Measurements from ENCODE around the gene HYAL3. TPM values are rescaled to one million over a fixed set of nuclear protein-coding genes. Genes with fewer than 3 reads are reported as not detected.

The HYAL3 gene
- total and polyA plus RNA-seq, 2 of the 13 experiments (the other 11 are each of a cell fraction or from before 2014, with no cell fraction given): 5.5 to 10.4 TPM

DNA sequence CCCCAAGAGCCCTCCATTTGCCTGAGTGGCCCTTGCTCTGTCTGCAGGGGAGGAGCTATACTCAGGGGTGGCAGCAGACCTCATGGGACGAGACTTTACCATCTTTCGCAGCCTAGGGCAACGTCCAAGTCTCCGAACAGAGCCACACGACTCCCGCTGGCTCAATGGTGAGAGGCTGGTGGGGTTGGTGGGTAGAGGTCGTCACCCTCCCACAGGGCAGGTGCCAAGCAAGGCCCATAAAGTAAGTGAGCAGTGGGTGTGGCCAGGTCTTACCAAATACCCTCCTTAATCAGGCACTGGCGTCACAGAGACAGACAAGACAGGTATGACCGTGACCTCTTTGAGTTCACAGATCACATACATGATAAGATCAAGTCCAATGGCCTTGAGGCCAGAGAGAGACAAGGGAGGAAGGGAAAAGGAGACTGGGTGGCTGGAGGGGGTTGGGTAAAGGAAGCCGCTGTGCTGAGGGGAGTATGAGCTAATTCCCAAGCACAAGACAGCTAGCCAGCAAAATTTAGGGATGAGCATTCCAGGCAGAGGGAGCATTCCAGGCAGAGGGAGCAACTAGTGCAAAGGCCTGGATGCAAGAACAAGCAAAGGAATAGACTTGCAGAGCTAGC lies 27.8 kb downstream of the HYAL3 start (continued):
- peak; percentile 37; the same call in 1 of the 2 replicates for TF ChIP-seq ELF3 (CRISPR knock-in tag; IDR thresholded peaks at IDR 0.05)
- TF ChIP-seq ZNF614 (CRISPR knock-in tag; IDR thresholded peaks at IDR 0.05; ENCODE audit: borderline replicate concordance): peak; percentile 91; the same call in 1 of the 2 replicates
- 0 out of 2 replicates have a peak, but pooled peaks have one; percentile 10 for TF ChIP-seq TAF1 (CRISPR knock-in tag; IDR thresholded peaks at IDR 0.05)
- TF ChIP-seq BCL6 (CRISPR knock-in tag; IDR thresholded peaks at IDR 0.05): peak; percentile 59; the same call in 1 of the 2 replicates
- TF ChIP-seq HDAC2 (CRISPR knock-in tag; IDR thresholded peaks at IDR 0.05): peak; percentile 77
- TF ChIP-seq RBM39 (IDR thresholded peaks at IDR 0.05; ENCODE audit: low read depth, low read length, poor library complexity, severe bottlenecking): peak; percentile 12
- TF ChIP-seq ZNF543 (CRISPR knock-in tag; IDR thresholded peaks at IDR 0.05): no peak
- peak; percentile 48; the same call in 1 of the 2 replicates for TF ChIP-seq POLR2G (IDR thresholded peaks at IDR 0.05; ENCODE audit: low read depth, low read length)
- TF ChIP-seq ZNF564 (CRISPR knock-in tag; IDR thresholded peaks at IDR 0.05): 0 out of 2 replicates have a peak, but pooled peaks have one; percentile 3
- no peak for TF ChIP-seq ZNF558 (CRISPR knock-in tag; IDR thresholded peaks at IDR 0.05; ENCODE audit: borderline replicate concordance)
- TF ChIP-seq ZNF274 (CRISPR knock-in tag; IDR thresholded peaks at IDR 0.05): peak; percentile 39; the same call in 1 of the 2 replicates
- TF ChIP-seq, protein P1, sequence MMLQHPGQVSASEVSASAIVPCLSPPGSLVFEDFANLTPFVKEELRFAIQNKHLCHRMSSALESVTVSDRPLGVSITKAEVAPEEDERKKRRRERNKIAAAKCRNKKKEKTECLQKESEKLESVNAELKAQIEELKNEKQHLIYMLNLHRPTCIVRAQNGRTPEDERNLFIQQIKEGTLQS (CRISPR knock-in tag; IDR thresholded peaks at IDR 0.05): 0 out of 2 replicates have a peak, but pooled peaks have one; percentile 18
- TF ChIP-seq ZNF383 (CRISPR knock-in tag; IDR thresholded peaks at IDR 0.05; ENCODE audit: borderline replicate concordance): no peak
- TF ChIP-seq NCOR1 (IDR thresholded peaks at IDR 0.05; ENCODE audit: borderline replicate concordance, low read length): peak; percentile 87; the same call in 1 of the 2 replicates
- TF ChIP-seq, protein P2, sequence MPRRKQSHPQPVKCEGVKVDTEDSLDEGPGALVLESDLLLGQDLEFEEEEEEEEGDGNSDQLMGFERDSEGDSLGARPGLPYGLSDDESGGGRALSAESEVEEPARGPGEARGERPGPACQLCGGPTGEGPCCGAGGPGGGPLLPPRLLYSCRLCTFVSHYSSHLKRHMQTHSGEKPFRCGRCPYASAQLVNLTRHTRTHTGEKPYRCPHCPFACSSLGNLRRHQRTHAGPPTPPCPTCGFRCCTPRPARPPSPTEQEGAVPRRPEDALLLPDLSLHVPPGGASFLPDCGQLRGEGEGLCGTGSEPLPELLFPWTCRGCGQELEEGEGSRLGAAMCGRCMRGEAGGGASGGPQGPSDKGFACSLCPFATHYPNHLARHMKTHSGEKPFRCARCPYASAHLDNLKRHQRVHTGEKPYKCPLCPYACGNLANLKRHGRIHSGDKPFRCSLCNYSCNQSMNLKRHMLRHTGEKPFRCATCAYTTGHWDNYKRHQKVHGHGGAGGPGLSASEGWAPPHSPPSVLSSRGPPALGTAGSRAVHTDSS (CRISPR knock-in tag; conservative IDR thresholded peaks at IDR 0.05): no peak
- 0 out of 2 replicates have a peak, but pooled peaks have one; percentile 30 for TF ChIP-seq ZNF12 (CRISPR knock-in tag; IDR thresholded peaks at IDR 0.05)
- no peak for TF ChIP-seq MAZ (IDR thresholded peaks at IDR 0.05; ENCODE audit: borderline replicate concordance, low read depth, low read length)
- no peak for TF ChIP-seq MAZ (CRISPR knock-in tag; IDR thresholded peaks at IDR 0.05; ENCODE audit: low read depth)
- TF ChIP-seq SAFB2 (CRISPR knock-in tag; IDR thresholded peaks at IDR 0.05; ENCODE audit: borderline replicate concordance, low read depth): no peak; the same call in 1 of the 2 replicates
- peak; percentile 59; the same call in 1 of the 2 replicates for TF ChIP-seq SIX4 (CRISPR knock-in tag; IDR thresholded peaks at IDR 0.05)
- TF ChIP-seq POLR2AphosphoS5 (IDR thresholded peaks at IDR 0.05; ENCODE audit: low read depth, low read length): peak; percentile 58
- TF ChIP-seq SP4 (CRISPR knock-in tag; IDR thresholded peaks at IDR 0.05): 0 out of 2 replicates have a peak, but pooled peaks have one; percentile 37
- no peak for TF ChIP-seq ZNF224 (CRISPR knock-in tag; IDR thresholded peaks at IDR 0.05)
- TF ChIP-seq FOXA3 (CRISPR knock-in tag; IDR thresholded peaks at IDR 0.05): 0 out of 2 replicates have a peak, but pooled peaks have one; percentile 17
- peak; percentile 64; the same call in 1 of the 2 replicates for TF ChIP-seq ARNT2 (CRISPR knock-in tag; IDR thresholded peaks at IDR 0.05; ENCODE audit: low read depth)
- TF ChIP-seq, protein P3, sequence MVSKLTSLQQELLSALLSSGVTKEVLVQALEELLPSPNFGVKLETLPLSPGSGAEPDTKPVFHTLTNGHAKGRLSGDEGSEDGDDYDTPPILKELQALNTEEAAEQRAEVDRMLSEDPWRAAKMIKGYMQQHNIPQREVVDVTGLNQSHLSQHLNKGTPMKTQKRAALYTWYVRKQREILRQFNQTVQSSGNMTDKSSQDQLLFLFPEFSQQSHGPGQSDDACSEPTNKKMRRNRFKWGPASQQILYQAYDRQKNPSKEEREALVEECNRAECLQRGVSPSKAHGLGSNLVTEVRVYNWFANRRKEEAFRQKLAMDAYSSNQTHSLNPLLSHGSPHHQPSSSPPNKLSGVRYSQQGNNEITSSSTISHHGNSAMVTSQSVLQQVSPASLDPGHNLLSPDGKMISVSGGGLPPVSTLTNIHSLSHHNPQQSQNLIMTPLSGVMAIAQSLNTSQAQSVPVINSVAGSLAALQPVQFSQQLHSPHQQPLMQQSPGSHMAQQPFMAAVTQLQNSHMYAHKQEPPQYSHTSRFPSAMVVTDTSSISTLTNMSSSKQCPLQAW (CRISPR knock-in tag; IDR thresholded peaks at IDR 0.05): 0 out of 2 replicates have a peak, but pooled peaks have one; percentile 51
- 0 out of 2 replicates have a peak, but pooled peaks have one; percentile 25 for TF ChIP-seq SOX5 (CRISPR knock-in tag; IDR thresholded peaks at IDR 0.05; ENCODE audit: borderline replicate concordance)
- 0 out of 2 replicates have a peak, but pooled peaks have one; percentile 28 for TF ChIP-seq ATF7-NPFF (CRISPR knock-in tag; IDR thresholded peaks at IDR 0.05; ENCODE audit: low read depth)
- TF ChIP-seq TEAD3 (CRISPR knock-in tag; optimal IDR thresholded peaks at IDR 0.05; ENCODE audit: borderline replicate concordance): peak; percentile 47
